Sigmoid colon (tissue), 7 donors: ENCODE measurements around the gene TSPAN4. TPM values are rescaled to one million over a fixed set of nuclear protein-coding genes. Genes with fewer than 3 reads are reported as not detected.
A peak's percentile ranks its signal among the peaks of the same experiment; 100 is the strongest.

Source experiments
- DNase-seq: peaks from one replicate; pipeline ENCODE4 v3.0.0-alpha.2; 2019
- H3K27ac ChIP-seq, 4 donors: fragments of 200-600 bp; sonication (generic); one replicate each; pipeline ENCODE4 v1.5.1; 2016 to 2019; ENCODE audit warnings: mild to moderate bottlenecking in 1 of 4
- H3K27me3 ChIP-seq, 3 donors: fragments of 200-600 bp; sonication (generic); one replicate each; pipeline ENCODE4 v1.5.1; 2019; ENCODE audit warnings: mild to moderate bottlenecking in 1 of 3
- H3K36me3 ChIP-seq, 4 donors: fragments of 200-600 bp; sonication (generic); one replicate each; pipeline ENCODE4 v1.5.1; 2016 to 2019
- H3K4me1 ChIP-seq, 4 donors: fragments of 200-600 bp; sonication (generic); one replicate each; pipeline ENCODE4 v1.5.1; 2017 to 2019
- H3K4me3 ChIP-seq, 4 donors: fragments of 200-600 bp; sonication (generic); one replicate each; pipeline ENCODE4 v1.5.1; 2017 to 2019; ENCODE audit warnings: mild to moderate bottlenecking in 2 of 4, moderate library complexity in 1 of 4
- H3K9me3 ChIP-seq, 4 donors: fragments of 200-600 bp in 3 of 4; sonication (generic) in 3 of 4; one replicate each; pipeline versions ENCODE4 v1.5.1 to v1.6.1; 2013 to 2019
- EP300 ChIP-seq, 4 donors: sonication (generic); formaldehyde crosslinking; IDR thresholded peaks; one replicate each; pipeline ENCODE4 v1.6.1; 2017; ENCODE audit warnings: antibody characterized with exemption in 4 of 4
- POLR2A ChIP-seq, 2 donors: fragments of 450-650 bp; IDR thresholded peaks; one replicate each; pipeline ENCODE4 v1.6.1; 2016; ENCODE audit warnings: antibody characterized with exemption in 2 of 2, mild to moderate bottlenecking in 2 of 2, moderate library complexity in 2 of 2
- POLR2AphosphoS5 ChIP-seq, 4 donors: sonication (generic); formaldehyde crosslinking; IDR thresholded peaks; one replicate each; pipeline ENCODE4 v1.6.1; 2017; ENCODE audit warnings: antibody characterized with exemption in 4 of 4
- WGBS, 2 donors: extraction: QIAGEN DNeasy Blood & Tissue Kit; methylation state at CpG; one replicate each; pipeline ENCODE4 v1.1.7; 2013; 5-methylcytosine and 5-hydroxymethylcytosine counted together
- intact Hi-C: fragments of 100-400 bp; cut with DNase I; formaldehyde crosslinking; loops from one replicate; pipeline ENCODE4 v1.15.1; 2023
- polyA plus RNA-seq, 3 donors: library from polyadenylated mRNA; stranded (reverse); fragments of 200-250 nt; gene quantifications; one replicate each; pipeline ENCODE4 v1.2.3, GENCODE V29; 2013
- total RNA-seq, 4 donors: library from RNA; depleted of rRNA; stranded (reverse); fragments of >200 nt; gene quantifications; one replicate each; pipeline ENCODE4 v1.1.0, GENCODE V29; 2016
- TF ChIP-seq, protein P1 (sequence below), 4 experiments: fragments of 450-650 bp in 3 of 4; fragments of 200-600 bp in 1 of 4; IDR thresholded peaks; one replicate each; pipeline ENCODE4 v1.5.1; 2016 to 2019; ENCODE audit warnings: antibody characterized with exemption in 4 of 4, mild to moderate bottlenecking in 3 of 4, moderate library complexity in 2 of 4
- donor health status: healthy with polysubstance abuse.
- donor health status: Bipolar disorder and iron deficiency.
- donor health status: healthy.

TSPAN4 gene
- total and polyA plus RNA-seq, 7 donors, result 8.8 to 92.7 (median 79.2) TPM

DNA sequence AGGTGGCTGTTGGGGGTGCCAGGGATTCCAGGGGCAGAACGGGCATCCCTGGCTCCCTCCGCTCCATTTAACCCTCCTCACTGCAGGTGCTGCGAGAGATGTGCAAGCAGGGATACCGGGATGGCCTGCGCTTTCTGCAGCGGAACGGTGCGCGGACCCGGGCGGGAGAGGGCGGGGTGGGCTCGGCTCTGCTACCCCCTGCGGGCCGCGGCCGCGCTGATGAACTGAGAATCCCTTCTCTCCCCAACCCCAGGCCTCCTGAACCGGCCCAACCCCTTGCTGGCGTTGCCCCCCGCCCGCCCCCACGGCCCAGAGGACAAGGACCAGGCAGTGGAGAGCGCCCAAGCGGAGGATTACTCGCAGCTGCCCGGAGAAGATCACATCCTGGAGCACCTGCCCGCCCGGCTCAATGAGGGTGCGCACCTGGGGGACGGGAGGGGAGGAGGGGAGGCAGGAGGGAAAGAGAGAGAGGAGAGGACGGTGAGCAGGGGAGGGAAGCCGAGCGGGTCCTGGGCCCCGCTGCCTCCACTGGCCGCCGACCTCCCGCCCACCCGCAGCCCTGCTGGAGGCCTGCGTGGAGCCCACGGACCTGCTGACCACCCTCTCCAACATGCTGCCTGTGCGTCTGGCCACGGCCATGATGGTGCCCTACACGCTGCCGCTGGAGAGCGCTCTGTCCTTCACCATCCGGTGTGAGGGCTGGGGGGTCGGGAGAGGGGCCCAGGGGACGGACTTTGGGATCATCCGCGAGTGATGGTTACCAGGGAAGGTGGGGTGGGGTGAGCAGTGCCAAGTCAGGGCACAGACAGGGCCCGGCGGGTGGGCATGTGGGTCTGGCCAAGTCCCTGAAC, 19.0 kb upstream of the TSPAN4 start:
- Histone ChIP-seq H3K4me1 (peaks cover 0 to 50% (median 37%) of the 10 kb centered on the region in 4 donors), H3K27ac (no peak overlapping the region)
- no peak for DNase-seq

DNA sequence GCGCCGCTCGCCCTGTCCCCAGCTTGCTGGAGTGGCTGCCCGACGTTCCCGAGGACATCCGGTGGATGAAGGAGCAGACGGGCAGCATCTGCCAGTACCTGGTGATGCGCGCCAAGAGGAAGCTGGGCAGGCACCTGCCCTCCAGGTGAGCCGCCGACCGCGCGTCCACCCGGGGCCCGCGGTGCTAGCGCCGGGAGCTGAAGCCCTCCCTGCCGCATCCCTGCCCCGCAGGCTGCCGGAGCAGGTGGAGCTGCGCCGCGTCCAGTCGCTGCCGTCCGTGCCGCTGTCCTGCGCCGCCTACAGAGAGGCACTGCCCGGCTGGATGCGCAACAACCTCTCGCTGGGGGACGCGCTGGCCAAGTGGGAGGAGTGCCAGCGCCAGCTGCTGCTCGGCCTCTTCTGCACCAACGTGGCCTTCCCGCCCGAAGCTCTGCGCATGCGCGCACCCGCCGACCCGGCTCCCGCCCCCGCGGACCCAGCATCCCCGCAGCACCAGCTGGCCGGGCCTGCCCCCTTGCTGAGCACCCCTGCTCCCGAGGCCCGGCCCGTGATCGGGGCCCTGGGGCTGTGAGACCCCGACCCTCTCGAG, 18.3 kb upstream of the TSPAN4 start:
- intact Hi-C loops, result no loop called here
- no peak for DNase-seq
- H3K4me3 ChIP-seq, result no peak overlapping the region
- H3K9me3 ChIP-seq, result no peaks in the 10 kb centered on the region
- H3K27me3 ChIP-seq, result peaks cover 25 to 60% (median 55%) of the 10 kb centered on the region in 3 donors
- peaks cover 22 to 41% (median 26%) of the 10 kb centered on the region in 4 donors for H3K36me3 ChIP-seq
- 42 to 79% methylated on average over 59 of the region's 59 CpGs for WGBS, 2 donors
- H3K27ac ChIP-seq, result no peak overlapping the region
- peaks cover 0 to 52% (median 40%) of the 10 kb centered on the region in 4 donors for H3K4me1 ChIP-seq
- TF ChIP-seq EP300 (IDR thresholded peaks at IDR 0.05) (no peak), POLR2A (IDR thresholded peaks at IDR 0.05) (no peak), POLR2AphosphoS5 (IDR thresholded peaks at IDR 0.05) (no peak)
- TF ChIP-seq, protein P1, sequence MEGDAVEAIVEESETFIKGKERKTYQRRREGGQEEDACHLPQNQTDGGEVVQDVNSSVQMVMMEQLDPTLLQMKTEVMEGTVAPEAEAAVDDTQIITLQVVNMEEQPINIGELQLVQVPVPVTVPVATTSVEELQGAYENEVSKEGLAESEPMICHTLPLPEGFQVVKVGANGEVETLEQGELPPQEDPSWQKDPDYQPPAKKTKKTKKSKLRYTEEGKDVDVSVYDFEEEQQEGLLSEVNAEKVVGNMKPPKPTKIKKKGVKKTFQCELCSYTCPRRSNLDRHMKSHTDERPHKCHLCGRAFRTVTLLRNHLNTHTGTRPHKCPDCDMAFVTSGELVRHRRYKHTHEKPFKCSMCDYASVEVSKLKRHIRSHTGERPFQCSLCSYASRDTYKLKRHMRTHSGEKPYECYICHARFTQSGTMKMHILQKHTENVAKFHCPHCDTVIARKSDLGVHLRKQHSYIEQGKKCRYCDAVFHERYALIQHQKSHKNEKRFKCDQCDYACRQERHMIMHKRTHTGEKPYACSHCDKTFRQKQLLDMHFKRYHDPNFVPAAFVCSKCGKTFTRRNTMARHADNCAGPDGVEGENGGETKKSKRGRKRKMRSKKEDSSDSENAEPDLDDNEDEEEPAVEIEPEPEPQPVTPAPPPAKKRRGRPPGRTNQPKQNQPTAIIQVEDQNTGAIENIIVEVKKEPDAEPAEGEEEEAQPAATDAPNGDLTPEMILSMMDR (IDR thresholded peaks at IDR 0.05), result no peak

More for the DNA sequence above, 19.0 kb upstream of the TSPAN4 start:
- Histone ChIP-seq H3K36me3 (peaks cover 22 to 41% (median 26%) of the 10 kb centered on the region in 4 donors), H3K27me3 (peaks cover 22 to 53% (median 48%) of the 10 kb centered on the region in 3 donors), H3K4me3 (no peak overlapping the region), H3K9me3 (no peaks in the 10 kb centered on the region)
- intact Hi-C loops, result no loop called here
- TF ChIP-seq EP300 (IDR thresholded peaks at IDR 0.05), result no peak
- TF ChIP-seq, protein P1 (IDR thresholded peaks at IDR 0.05), result no peak
- no peak for TF ChIP-seq POLR2A (IDR thresholded peaks at IDR 0.05)
- 88 to 92% methylated on average over 53 of the region's 53 CpGs for WGBS, 2 donors

DNA sequence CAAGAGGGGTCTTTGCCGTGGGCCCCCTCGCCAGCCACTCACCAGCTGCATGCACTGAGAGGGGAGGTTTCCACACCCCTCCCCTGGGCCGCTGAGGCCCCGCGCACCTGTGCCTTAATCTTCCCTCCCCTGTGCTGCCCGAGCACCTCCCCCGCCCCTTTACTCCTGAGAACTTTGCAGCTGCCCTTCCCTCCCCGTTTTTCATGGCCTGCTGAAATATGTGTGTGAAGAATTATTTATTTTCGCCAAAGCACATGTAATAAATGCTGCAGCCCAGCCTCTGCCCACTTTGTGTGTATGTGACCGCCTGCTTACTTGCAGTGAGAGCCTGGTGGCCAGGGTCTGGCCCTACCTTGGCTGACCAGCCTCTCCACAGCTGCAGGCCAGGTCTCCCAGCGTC, 17.7 kb upstream of the TSPAN4 start:
- Histone ChIP-seq H3K27me3 (peaks cover 30 to 66% (median 61%) of the 10 kb centered on the region in 3 donors), H3K4me3 (no peak overlapping the region), H3K27ac (no peak overlapping the region), H3K9me3 (no peaks in the 10 kb centered on the region), H3K4me1 (peaks cover 0 to 58% (median 46%) of the 10 kb centered on the region in 4 donors), H3K36me3 (peaks cover 22 to 41% (median 26%) of the 10 kb centered on the region in 4 donors)
- 25 to 72% methylated on average over 11 of the region's 11 CpGs for WGBS, 2 donors
- TF ChIP-seq, protein P1 (IDR thresholded peaks at IDR 0.05), result no peak
- TF ChIP-seq EP300 (IDR thresholded peaks at IDR 0.05) (no peak), POLR2A (IDR thresholded peaks at IDR 0.05) (no peak), POLR2AphosphoS5 (IDR thresholded peaks at IDR 0.05) (no peak)
- no peak for DNase-seq
- intact Hi-C loops, result no loop called here

DNA sequence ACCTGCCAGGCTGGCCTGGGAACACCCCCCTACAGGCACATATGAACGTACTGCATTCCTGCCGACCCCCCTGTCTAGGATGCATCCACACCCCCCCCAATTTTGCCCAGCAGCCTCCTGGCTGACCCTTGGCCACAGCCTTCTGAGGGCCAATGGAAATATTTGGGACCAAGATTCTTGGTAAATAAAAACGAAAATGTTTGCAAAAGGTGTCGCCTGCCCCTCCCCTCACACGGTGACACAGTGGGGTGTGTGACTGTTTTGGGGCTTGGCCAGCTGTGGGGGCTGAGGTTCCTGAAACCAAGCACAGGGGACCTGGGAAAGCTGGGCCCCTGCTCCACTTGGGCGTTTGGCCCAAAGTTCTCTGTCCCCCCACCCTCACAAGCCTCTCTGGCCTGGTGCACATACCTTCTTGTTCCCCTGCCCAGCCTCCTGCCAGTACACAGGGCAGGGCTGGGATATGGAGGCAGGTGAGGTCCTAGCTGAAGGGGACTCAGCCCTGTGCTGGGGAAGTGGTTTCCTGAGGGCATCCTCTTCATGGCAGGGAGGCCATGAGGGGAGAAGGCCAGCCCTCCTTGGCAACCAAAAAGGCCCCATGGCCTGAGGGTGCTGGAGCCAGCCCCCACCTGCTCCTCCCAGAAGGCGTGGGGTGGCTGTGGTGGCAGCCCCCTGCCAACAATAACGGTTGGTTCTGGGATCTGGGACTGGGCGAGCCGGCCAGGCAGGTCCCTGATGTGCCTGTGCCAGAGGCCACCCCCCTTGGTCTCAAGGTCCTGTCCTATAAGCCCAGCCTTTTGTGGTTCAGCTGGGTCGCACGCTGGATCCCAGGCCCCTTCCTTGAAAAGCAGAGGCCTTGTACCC, 17.1 kb upstream of the TSPAN4 start:
- Histone ChIP-seq H3K27me3 (peaks cover 36 to 72% (median 67%) of the 10 kb centered on the region in 3 donors), H3K4me1 (peaks cover 0 to 59% (median 48%) of the 10 kb centered on the region in 4 donors), H3K27ac (peak overlapping the region in 1 of 4 donors; percentile 65), H3K4me3 (no peak overlapping the region), H3K9me3 (no peaks in the 10 kb centered on the region), H3K36me3 (peaks cover 22 to 41% (median 26%) of the 10 kb centered on the region in 4 donors)
- TF ChIP-seq POLR2AphosphoS5 (IDR thresholded peaks at IDR 0.05) (no peak), POLR2A (IDR thresholded peaks at IDR 0.05) (no peak), EP300 (IDR thresholded peaks at IDR 0.05) (no peak)
- TF ChIP-seq, protein P1 (IDR thresholded peaks at IDR 0.05), result no peak
- intact Hi-C loops, result no loop called here
- no peak for DNase-seq
- whole genome bisulfite sequencing, 2 donors, result 16 to 74% methylated on average over 12 of the region's 12 CpGs
